AG09309 (cell line): ENCODE data around the gene CENPA.

Experiments
- DNase-seq: peaks from one replicate; pipeline ENCODE4 v3.0.0-alpha.2; 2010; ENCODE audit warnings: low read depth
- H3K4me3 ChIP-seq: 2 replicates; pipeline ENCODE4 v1.5.1; 2011; ENCODE audit warnings: mild to moderate bottlenecking, low read depth, low read length, moderate library complexity; ENCODE audit not compliant: control insufficient read depth
- CTCF ChIP-seq: IDR thresholded peaks from 2 replicates; pipeline ENCODE4 v1.5.1; 2011; ENCODE audit warnings: mild to moderate bottlenecking, low read depth, low read length, inconsistent platforms; ENCODE audit not compliant: insufficient read depth, control insufficient read depth; ENCODE audit errors: missing control alignments

Gene CENPA

GRCh38 chr2:26840937-26841610 lies 55.2 kb downstream of the CENPA start:
- DNase-seq: no peak
- no peak overlapping the region for H3K4me3 ChIP-seq
- peak; percentile 13 for TF ChIP-seq CTCF

GRCh38 chr2:26843041-26843440 lies 57.2 kb downstream of the CENPA start:
- H3K4me3 ChIP-seq: no peak overlapping the region
- DNase-seq: no peak
- TF ChIP-seq CTCF: no peak
